Hepatocyte (in vitro differentiated cells): ENCODE data around the gene MAX.

Source experiments
- EZH2 ChIP-seq: fragments of 200-600 bp; sonication (generic); IDR thresholded peaks from 2 replicates; pipeline ENCODE4 v1.6.1; 2016; ENCODE audit warnings: antibody characterized with exemption, mild to moderate bottlenecking, borderline replicate concordance
- EZH2phosphoT487 ChIP-seq: fragments of 200-600 bp; sonication (generic); IDR thresholded peaks from one replicate; pipeline ENCODE4 v1.6.1; 2018; ENCODE audit warnings: antibody characterized with exemption, mild to moderate bottlenecking, low read depth, moderate library complexity; ENCODE audit not compliant: unreplicated experiment, severe bottlenecking

DNA sequence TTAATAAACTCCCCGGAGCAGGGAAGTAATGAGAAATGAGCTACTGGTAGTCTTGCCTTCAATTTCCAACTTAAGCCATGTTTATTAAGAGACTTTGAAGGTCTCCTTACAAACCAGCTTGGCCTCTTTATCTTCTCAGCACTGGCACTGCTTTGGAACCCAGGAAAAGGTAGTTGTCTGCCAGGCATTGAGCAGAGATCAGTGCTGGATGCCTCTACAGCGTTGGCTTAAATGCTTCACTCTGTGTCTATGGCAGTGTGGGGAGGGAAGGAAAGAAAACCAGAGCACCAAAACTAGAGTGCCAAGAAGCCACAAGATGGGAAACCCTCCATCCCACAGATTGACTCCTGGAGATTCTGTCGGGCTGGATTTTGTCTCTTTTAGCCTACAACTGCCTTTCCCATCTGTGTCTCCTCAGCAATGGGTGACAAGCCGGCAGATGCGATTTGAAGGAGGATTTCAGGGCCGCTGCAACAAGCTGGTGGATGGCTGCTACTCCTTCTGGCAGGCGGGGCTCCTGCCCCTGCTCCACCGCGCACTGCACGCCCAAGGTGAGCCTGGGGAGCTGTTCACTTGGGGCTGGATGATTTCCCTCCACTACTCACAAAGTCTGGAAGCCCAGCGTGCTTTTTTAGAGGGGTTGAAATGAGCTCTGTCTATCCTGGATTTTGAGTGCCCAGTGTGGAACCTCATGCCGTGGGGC lies 58.3 kb downstream of the MAX start:
- TF ChIP-seq EZH2 = no peak
- TF ChIP-seq EZH2phosphoT487 = no peak
